Prostate gland (tissue), 2 donors: ENCODE data around the gene RFX2.

Experiments
- CTCF ChIP-seq, 4 experiments: fragments of 200-600 bp in 2 of 4; fragments of 450-650 bp in 2 of 4; sonication (generic) in 2 of 4; IDR thresholded peaks; 1 replicate in 3 of 4; 2 replicates in 1 of 4; pipeline ENCODE4 v1.5.1; 2016 to 2019; ENCODE audit warnings: antibody characterized with exemption in 4 of 4, mild to moderate bottlenecking in 2 of 4, moderate library complexity in 2 of 4
- POLR2A ChIP-seq: fragments of 450-650 bp; IDR thresholded peaks from one replicate; pipeline ENCODE4 v1.6.1; 2016; ENCODE audit warnings: antibody characterized with exemption, mild to moderate bottlenecking
- POLR2AphosphoS5 ChIP-seq: sonication (generic); formaldehyde crosslinking; IDR thresholded peaks from one replicate; pipeline ENCODE4 v1.6.1; 2017; ENCODE audit warnings: antibody characterized with exemption

DNA sequence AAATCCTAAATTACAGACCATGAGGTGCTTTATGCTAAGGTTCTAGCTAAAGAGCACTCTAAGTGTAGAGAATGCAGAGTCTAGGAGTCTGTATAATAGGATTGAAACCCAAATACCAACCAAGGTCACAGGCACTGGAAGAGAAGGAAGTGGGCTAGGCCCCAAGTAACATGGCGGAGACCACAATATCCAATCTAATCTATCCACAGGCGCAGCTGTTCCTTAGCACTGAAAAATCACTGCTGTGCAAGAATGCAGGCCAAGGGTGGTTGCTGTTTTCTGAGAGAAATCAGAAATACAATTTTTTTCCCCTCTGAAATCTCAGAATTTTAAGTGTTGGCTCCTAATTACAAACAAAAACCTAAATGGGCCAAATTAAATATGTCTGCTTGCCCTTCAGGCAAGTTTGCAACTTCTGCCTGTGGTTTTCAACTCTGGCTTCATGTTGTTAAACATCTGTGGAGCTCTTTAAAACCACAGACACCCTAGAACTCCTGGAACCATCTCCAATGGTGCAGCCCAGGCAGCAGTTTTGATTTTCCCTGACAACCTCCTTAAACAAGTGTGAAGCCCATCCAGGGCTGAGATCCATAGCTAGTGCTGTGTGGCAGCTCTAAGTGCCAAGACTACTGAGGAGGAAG, 138.5 kb downstream of the RFX2 start:
- no peak for TF ChIP-seq CTCF (IDR thresholded peaks at IDR 0.05)
- TF ChIP-seq POLR2A, result no peak
- TF ChIP-seq POLR2AphosphoS5, result no peak
